Hepatocyte (in vitro differentiated cells): Measurements from ENCODE around the gene VCX. TPM values are rescaled to one million over a fixed set of nuclear protein-coding genes. Genes with fewer than 3 reads are reported as not detected.

Source experiments
- DNase-seq: peaks from one replicate; pipeline ENCODE4 v3.0.0-alpha.2; 2016; ENCODE audit warnings: low spot score
- H2AFZ ChIP-seq: fragments of 200-600 bp; sonication (generic); 2 replicates; pipeline ENCODE4 v1.6.0; 2016; ENCODE audit warnings: antibody characterized with exemption, mild to moderate bottlenecking
- H3K27ac ChIP-seq: fragments of 200-600 bp; sonication (generic); 2 replicates; pipeline ENCODE4 v1.5.1; 2016; ENCODE audit warnings: mild to moderate bottlenecking
- H3K27me3 ChIP-seq: fragments of 200-600 bp; sonication (generic); 2 replicates; pipeline ENCODE4 v1.6.1; 2016
- H3K36me3 ChIP-seq: fragments of 200-600 bp; sonication (generic); replicated peaks from 2 replicates; pipeline ENCODE4 v1.5.1; 2016; ENCODE audit warnings: low read depth; ENCODE audit not compliant: insufficient read depth
- H3K4me1 ChIP-seq: fragments of 200-600 bp; sonication (generic); 2 replicates; pipeline ENCODE4 v1.5.1; 2016; ENCODE audit warnings: mild to moderate bottlenecking, moderate library complexity; ENCODE audit not compliant: insufficient read depth
- H3K4me2 ChIP-seq: fragments of 200-600 bp; sonication (generic); 2 replicates; pipeline ENCODE4 v1.6.0; 2016
- H3K4me3 ChIP-seq: fragments of 200-600 bp; sonication (generic); 2 replicates; pipeline ENCODE4 v1.5.1; 2016; ENCODE audit warnings: mild to moderate bottlenecking
- H3K79me2 ChIP-seq: fragments of 200-600 bp; sonication (generic); 2 replicates; pipeline ENCODE4 v1.6.0; 2017; ENCODE audit warnings: mild to moderate bottlenecking
- H3K9me2 ChIP-seq: fragments of 200-600 bp; sonication (generic); replicated peaks from 2 replicates; pipeline ENCODE4 v1.6.0; 2017; ENCODE audit warnings: mild to moderate bottlenecking; ENCODE audit not compliant: insufficient read depth
- H3K9me3 ChIP-seq: fragments of 200-600 bp; sonication (generic); 2 replicates; pipeline ENCODE4 v1.5.1; 2016; ENCODE audit warnings: low read depth, mild to moderate bottlenecking
- H4K20me1 ChIP-seq: fragments of 200-600 bp; sonication (generic); 2 replicates; pipeline ENCODE4 v1.6.0; 2016; ENCODE audit warnings: mild to moderate bottlenecking; ENCODE audit not compliant: insufficient read depth, poor library complexity, severe bottlenecking
- EZH2 ChIP-seq: fragments of 200-600 bp; sonication (generic); IDR thresholded peaks from 2 replicates; pipeline ENCODE4 v1.6.1; 2016; ENCODE audit warnings: antibody characterized with exemption, mild to moderate bottlenecking, borderline replicate concordance
- EZH2phosphoT487 ChIP-seq: fragments of 200-600 bp; sonication (generic); IDR thresholded peaks from one replicate; pipeline ENCODE4 v1.6.1; 2018; ENCODE audit warnings: antibody characterized with exemption, mild to moderate bottlenecking, low read depth, moderate library complexity; ENCODE audit not compliant: unreplicated experiment, severe bottlenecking
- WGBS: methylation state at CpG from one replicate; pipeline ENCODE4 v1.1.6; 2016; ENCODE audit warnings: low lambda C conversion rate; ENCODE audit errors: missing lambda C conversion rate; 5-methylcytosine and 5-hydroxymethylcytosine counted together
- polyA plus RNA-seq: library from polyadenylated mRNA; unstranded; fragments of >200 nt; fragmentation: Nextera tagmentation; extraction: Ambion mirVana; gene quantifications from 2 replicates; pipeline ENCODE4 v1.2.1, GENCODE V29; 2016
- total RNA-seq: library from RNA; depleted of rRNA; stranded (reverse); fragments of >200 nt; gene quantifications from 2 replicates; pipeline ENCODE4 v1.2.3, GENCODE V29; 2014
- TF ChIP-seq, protein P1 (sequence below): fragments of 200-600 bp; sonication (generic); IDR thresholded peaks from 2 replicates; pipeline ENCODE4 v1.5.1; 2016; ENCODE audit warnings: antibody characterized with exemption, mild to moderate bottlenecking; ENCODE audit not compliant: poor library complexity

Gene VCX
- total and polyA plus RNA-seq, 2 experiments from 2014 or later = not detected

DNA sequence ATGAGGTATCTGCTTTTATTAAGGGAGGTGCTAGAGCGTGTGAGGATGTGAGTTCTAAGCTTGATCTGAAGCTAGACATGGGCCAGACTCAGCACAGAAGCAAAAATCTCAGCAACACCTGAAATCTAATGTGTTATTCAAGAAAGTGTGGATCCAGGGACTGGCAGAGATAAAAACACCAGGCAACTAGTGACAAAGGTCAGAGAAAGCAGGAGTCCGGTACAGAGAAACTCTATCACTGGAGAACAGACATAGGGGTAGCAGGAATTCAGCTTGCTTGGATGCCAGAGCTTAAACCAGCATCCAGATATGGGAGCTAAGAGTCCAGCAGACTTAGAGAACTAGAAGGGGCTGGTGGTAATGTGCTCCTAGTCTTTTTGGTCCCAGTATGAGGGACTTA is 34.0 kb downstream of the VCX start:
- Histone ChIP-seq H3K4me2 (no peak overlapping the region), H3K4me1 (no peaks in the 10 kb centered on the region), H3K9me3 (no peaks in the 10 kb centered on the region), H3K9me2 (no peaks in the 10 kb centered on the region), H2AFZ (no peak overlapping the region), H3K36me3 (no peaks in the 10 kb centered on the region), H4K20me1 (no peaks in the 10 kb centered on the region), H3K27me3 (no peaks in the 10 kb centered on the region), H3K79me2 (no peaks in the 10 kb centered on the region), H3K4me3 (no peak overlapping the region), H3K27ac (no peak overlapping the region)
- WGBS = 68% methylated on average over 2 of the region's 2 CpGs
- no peak for DNase-seq
- TF ChIP-seq EZH2phosphoT487 = no peak
- no peak for TF ChIP-seq EZH2
- TF ChIP-seq, protein P1, sequence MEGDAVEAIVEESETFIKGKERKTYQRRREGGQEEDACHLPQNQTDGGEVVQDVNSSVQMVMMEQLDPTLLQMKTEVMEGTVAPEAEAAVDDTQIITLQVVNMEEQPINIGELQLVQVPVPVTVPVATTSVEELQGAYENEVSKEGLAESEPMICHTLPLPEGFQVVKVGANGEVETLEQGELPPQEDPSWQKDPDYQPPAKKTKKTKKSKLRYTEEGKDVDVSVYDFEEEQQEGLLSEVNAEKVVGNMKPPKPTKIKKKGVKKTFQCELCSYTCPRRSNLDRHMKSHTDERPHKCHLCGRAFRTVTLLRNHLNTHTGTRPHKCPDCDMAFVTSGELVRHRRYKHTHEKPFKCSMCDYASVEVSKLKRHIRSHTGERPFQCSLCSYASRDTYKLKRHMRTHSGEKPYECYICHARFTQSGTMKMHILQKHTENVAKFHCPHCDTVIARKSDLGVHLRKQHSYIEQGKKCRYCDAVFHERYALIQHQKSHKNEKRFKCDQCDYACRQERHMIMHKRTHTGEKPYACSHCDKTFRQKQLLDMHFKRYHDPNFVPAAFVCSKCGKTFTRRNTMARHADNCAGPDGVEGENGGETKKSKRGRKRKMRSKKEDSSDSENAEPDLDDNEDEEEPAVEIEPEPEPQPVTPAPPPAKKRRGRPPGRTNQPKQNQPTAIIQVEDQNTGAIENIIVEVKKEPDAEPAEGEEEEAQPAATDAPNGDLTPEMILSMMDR = no peak

DNA sequence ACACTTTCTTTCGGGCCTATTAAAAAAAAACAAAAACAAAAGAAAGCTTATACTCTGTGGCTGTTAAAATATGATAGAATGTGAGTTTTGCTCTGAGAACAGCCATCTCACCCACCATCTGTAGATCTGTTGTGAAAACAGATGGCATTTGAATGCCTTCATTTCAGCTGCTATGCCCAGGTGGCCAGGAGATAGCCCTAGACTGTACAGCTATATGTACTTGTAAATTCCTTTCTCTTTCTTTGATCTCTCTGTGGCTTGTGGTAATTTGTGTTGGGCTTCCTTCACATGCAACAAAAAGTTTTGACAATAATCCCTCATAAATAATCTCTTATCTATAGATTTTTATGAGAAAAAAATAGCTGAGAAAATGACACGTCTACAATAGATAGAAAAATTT is 46.2 kb downstream of the VCX start:
- Histone ChIP-seq H3K9me2 (no peaks in the 10 kb centered on the region), H3K27ac (no peak overlapping the region), H3K36me3 (no peaks in the 10 kb centered on the region), H3K79me2 (no peaks in the 10 kb centered on the region), H3K4me3 (no peak overlapping the region), H3K4me1 (no peaks in the 10 kb centered on the region), H3K9me3 (no peaks in the 10 kb centered on the region), H4K20me1 (no peaks in the 10 kb centered on the region), H3K27me3 (no peaks in the 10 kb centered on the region), H3K4me2 (no peak overlapping the region), H2AFZ (no peak overlapping the region)
- TF ChIP-seq EZH2 (no peak), EZH2phosphoT487 (no peak)
- TF ChIP-seq, protein P1 = no peak
- WGBS = 59% methylated on average over 2 of the region's 2 CpGs
- DNase-seq = no peak

DNA sequence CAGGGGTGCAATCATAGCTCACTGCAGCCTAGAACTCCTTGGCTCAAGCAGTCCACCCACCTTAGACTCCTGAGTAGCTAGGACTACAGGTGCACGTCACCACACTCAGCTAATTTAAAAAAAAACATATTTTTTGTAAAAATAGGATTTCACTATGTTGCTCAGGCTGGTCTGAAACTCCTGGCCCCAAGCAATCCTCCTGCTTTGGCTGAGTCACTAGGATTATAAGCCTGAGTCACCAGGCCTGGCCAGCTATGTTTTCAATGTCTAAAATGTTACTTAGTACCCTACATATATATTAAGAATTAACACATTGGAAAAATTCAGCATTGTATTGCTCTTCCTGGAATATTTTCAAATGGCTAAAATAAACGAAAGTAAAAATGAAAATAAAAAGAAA is 46.7 kb downstream of the VCX start:
- no peak overlapping the region for H3K27ac ChIP-seq
- 50% methylated on average over 2 of the region's 2 CpGs for WGBS

More for the DNA sequence above, 46.7 kb downstream of the VCX start:
- no peak for DNase-seq
- no peaks in the 10 kb centered on the region for H3K9me3 ChIP-seq
- H3K79me2 ChIP-seq = no peaks in the 10 kb centered on the region
- H3K9me2 ChIP-seq = no peaks in the 10 kb centered on the region
- H3K36me3 ChIP-seq = no peaks in the 10 kb centered on the region
- H4K20me1 ChIP-seq = no peaks in the 10 kb centered on the region
- H3K4me2 ChIP-seq = no peak overlapping the region
- no peaks in the 10 kb centered on the region for H3K27me3 ChIP-seq
- no peak overlapping the region for H3K4me3 ChIP-seq
- H3K4me1 ChIP-seq = no peaks in the 10 kb centered on the region
- TF ChIP-seq, protein P1 = no peak
- TF ChIP-seq EZH2 (no peak), EZH2phosphoT487 (no peak)
- H2AFZ ChIP-seq = no peak overlapping the region
